Neural progenitor cell (in vitro differentiated cells): Measurements from ENCODE around the gene PRPS2.

Experiments used
- EZH2 ChIP-seq: fragments of 200-600 bp; sonication (generic); IDR thresholded peaks from 2 replicates; pipeline ENCODE4 v1.6.1; 2017; ENCODE audit warnings: antibody characterized with exemption, mild to moderate bottlenecking, moderate library complexity
- EZH2phosphoT487 ChIP-seq: fragments of 200-600 bp; sonication (generic); IDR thresholded peaks from 2 replicates; pipeline ENCODE4 v1.6.1; 2017; ENCODE audit warnings: antibody characterized with exemption
- TF ChIP-seq, protein P1 (sequence below): fragments of 200-600 bp; sonication (generic); IDR thresholded peaks from 2 replicates; pipeline ENCODE4 v1.5.1; 2017; ENCODE audit warnings: antibody characterized with exemption, mild to moderate bottlenecking

- TF ChIP-seq, protein P1, sequence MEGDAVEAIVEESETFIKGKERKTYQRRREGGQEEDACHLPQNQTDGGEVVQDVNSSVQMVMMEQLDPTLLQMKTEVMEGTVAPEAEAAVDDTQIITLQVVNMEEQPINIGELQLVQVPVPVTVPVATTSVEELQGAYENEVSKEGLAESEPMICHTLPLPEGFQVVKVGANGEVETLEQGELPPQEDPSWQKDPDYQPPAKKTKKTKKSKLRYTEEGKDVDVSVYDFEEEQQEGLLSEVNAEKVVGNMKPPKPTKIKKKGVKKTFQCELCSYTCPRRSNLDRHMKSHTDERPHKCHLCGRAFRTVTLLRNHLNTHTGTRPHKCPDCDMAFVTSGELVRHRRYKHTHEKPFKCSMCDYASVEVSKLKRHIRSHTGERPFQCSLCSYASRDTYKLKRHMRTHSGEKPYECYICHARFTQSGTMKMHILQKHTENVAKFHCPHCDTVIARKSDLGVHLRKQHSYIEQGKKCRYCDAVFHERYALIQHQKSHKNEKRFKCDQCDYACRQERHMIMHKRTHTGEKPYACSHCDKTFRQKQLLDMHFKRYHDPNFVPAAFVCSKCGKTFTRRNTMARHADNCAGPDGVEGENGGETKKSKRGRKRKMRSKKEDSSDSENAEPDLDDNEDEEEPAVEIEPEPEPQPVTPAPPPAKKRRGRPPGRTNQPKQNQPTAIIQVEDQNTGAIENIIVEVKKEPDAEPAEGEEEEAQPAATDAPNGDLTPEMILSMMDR: no peak
- TF ChIP-seq EZH2: no peak
- TF ChIP-seq EZH2phosphoT487: no peak
Measured at GRCh38 chrX:12747433-12747832, 43.8 kb upstream of the PRPS2 start.
